ENCODE results near the gene TASP1.

DNA sequence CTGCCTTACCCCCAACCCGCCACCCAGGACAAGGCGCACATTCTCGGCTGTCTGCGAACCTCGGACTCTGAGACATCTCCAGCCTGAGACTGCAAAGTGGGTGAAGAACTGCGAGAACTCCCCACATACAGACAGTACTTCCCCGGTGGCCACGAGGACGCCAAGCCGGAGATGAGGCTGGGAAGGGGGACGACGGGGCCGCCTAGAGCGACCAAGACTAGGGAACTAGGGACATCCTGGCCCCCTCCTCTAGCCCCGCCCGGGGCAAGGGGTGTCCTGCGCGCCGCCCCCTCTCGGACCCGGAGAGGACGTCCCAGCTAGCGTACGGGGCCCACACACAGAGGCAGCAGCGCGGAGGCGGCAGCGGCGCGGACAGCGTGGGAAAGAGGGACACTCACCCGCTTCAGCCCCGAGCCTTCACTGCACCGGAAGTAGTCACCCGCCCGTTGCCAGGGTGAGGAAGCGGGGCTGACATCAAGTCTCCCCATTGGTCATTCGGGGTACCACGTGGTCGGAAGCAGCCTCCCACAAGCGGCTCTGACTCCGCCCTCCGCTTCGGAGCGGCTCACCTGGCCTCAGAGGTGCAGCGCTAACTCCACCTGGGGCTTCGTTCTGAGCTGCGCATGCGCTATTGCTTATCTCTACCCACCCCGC lies at the start of gene TASP1:
- peak; percentile 77 for TF ChIP-seq POLR2A (IDR thresholded peaks at IDR 0.05; ENCODE audit: low read depth, low read length)
- TF ChIP-seq POLR2AphosphoS5 (IDR thresholded peaks at IDR 0.05; ENCODE audit: low read depth, low read length): peak; percentile 68
- TF ChIP-seq TAF1 (IDR thresholded peaks at IDR 0.05; ENCODE audit: borderline replicate concordance, low read depth, low read length): peak; percentile 80

Data from GM12892 (cell line).